Measurements from ENCODE around the gene ADA. TPM values are rescaled to one million over a fixed set of nuclear protein-coding genes. Genes with fewer than 3 reads are reported as not detected.
A peak's percentile ranks its signal among the peaks of the same experiment; 100 is the strongest.

ADA gene
- total and polyA plus RNA-seq, 2 of the 4 experiments (the other 2 are of a cell fraction): 8.1 to 11.0 TPM

DNA sequence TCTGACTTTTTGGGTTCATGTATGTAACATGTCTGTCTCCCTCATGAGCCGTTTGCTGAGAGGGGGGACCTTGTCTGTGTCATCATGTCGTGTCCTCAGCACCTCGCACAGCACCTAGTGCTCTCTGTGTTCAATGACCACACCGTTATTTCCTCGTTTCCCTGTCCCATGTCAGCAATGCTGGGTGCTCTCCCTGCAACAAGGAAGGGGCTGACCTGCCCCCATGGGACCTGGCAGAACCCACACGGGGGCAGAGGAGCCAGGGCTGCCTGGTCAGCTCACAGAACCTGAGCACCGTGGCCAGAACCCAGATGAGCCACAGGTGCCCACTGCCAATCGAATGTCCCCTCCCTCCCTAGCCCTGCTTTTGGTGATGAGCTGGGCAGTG lies 7.3 kb downstream of the ADA start:
- H3K14ac ChIP-seq (replicated peaks; ENCODE audit: low read depth, low read length): peak overlapping the region; percentile 64
- H3K9ac ChIP-seq (ENCODE audit: low read depth, low read length): no peak overlapping the region
- no peaks in the 10 kb centered on the region for H4K20me1 ChIP-seq (ENCODE audit: insufficient read depth, low read length)
- H3K4me1 ChIP-seq (ENCODE audit: control insufficient read depth, insufficient read depth, low read length): peaks cover 28% of the 10 kb centered on the region
- H3K9me3 ChIP-seq (ENCODE audit: control insufficient read depth, insufficient read depth, low read length): peaks cover 4% of the 10 kb centered on the region
- dilution Hi-C loops (cut with HindIII; ENCODE audit: low sequenced_read_pairs, unreplicated experiment): no loop called here
- ChIA-PET POLR2A (ENCODE audit: unreplicated experiment) (no interaction called here), CTCF (interaction anchor here (1.1 kb wide), 1 partner anchor 61 kb away, joined by 3 read pairs; no protein-coding TSS in a partner anchor)
- H2BK120ac ChIP-seq (ENCODE audit: low read depth, low read length): peak overlapping the region; percentile 68
- peak overlapping the region; percentile 64; a peak in 2 of 4 replicates for H4K8ac ChIP-seq (ENCODE audit: low read depth in 2 of 2, low read length in 2 of 2)
- peak overlapping the region; percentile 63 for H3K4ac ChIP-seq (ENCODE audit: low read depth, low read length)
- no peak overlapping the region for H2AK9ac ChIP-seq (replicated peaks; ENCODE audit: low read depth, low read length, poor library complexity)
- BruUV-seq (replicated peaks): no TSS peak
- peak overlapping the region; percentile 9; the same call in 1 of the 3 replicates for H2BK15ac ChIP-seq (ENCODE audit: low read depth, low read length)
- peak overlapping the region; percentile 28; the same call in 1 of the 2 replicates for H4K5ac ChIP-seq (ENCODE audit: low read depth, low read length)
- ATAC-seq (ENCODE audit: low read depth) (no peak), DNase-seq (no peak)
- H4K91ac ChIP-seq (ENCODE audit: insufficient read depth, low read depth, low read length): peak overlapping the region; percentile 60
- H3K79me1 ChIP-seq (ENCODE audit: low read depth in 1 of 2, low read length in 2 of 2): peaks cover 3 to 11% of the 10 kb centered on the region in 2 experiments; a peak in 2 of 4 replicates
- H3K27me3 ChIP-seq (ENCODE audit: control insufficient read depth, insufficient read depth, low read length): no peaks in the 10 kb centered on the region
- TF ChIP-seq CHD1 (IDR thresholded peaks at IDR 0.05; ENCODE audit: low read depth, low read length) (no peak), RAD21 (IDR thresholded peaks at IDR 0.05; ENCODE audit: low read length) (no peak), POLR2A (IDR thresholded peaks at IDR 0.05; ENCODE audit: low read depth, low read length) (no peak), MAFK (IDR thresholded peaks at IDR 0.05; ENCODE audit: low read depth, low read length) (no peak)
- no peak overlapping the region for H3K56ac ChIP-seq (ENCODE audit: extremely low read depth, insufficient read depth, low read length)
- no peak overlapping the region for H3K4me2 ChIP-seq (ENCODE audit: low read depth, low read length)
- no peak overlapping the region for H3K18ac ChIP-seq (ENCODE audit: low read depth, low read length)
- no peak overlapping the region for H3K4me3 ChIP-seq (ENCODE audit: insufficient read depth, low read depth, low read length)
- H3K27ac ChIP-seq (ENCODE audit: insufficient read depth, low read length): no peak overlapping the region
- peak overlapping the region; percentile 94 for H2AK5ac ChIP-seq (ENCODE audit: low read depth, low read length)
- H3K9me1 ChIP-seq (ENCODE audit: insufficient read depth, low read length): peaks cover 16% of the 10 kb centered on the region; the same call in 1 of the 2 replicates
- peak overlapping the region; percentile 81; the same call in 1 of the 2 replicates for H2BK20ac ChIP-seq (ENCODE audit: low read depth, low read length)
- H3K36me3 ChIP-seq (ENCODE audit: control insufficient read depth, insufficient read depth, low read length): no peaks in the 10 kb centered on the region
- in situ Hi-C loops (cut with MboI; ENCODE audit: low sequenced_read_pairs): no loop called here
- 0 out of 2 replicates have a peak overlapping the region, but pooled peaks have one; percentile 65 for H3K23ac ChIP-seq (ENCODE audit: low read depth, low read length)
- peak overlapping the region; percentile 86 for H2AFZ ChIP-seq (replicated peaks; ENCODE audit: low read length, poor library complexity)
- peak overlapping the region; percentile 8 for H2BK5ac ChIP-seq (ENCODE audit: low read depth, low read length, poor library complexity, severe bottlenecking)
- 93% methylated on average over 3 of the region's 8 CpGs; no CpG with 5 or more reads in 1 of the 2 experiments for WGBS, 2 experiments (ENCODE audit: extremely low coverage in 2 of 2, insufficient read length in 1 of 2)
- intact Hi-C loops (cut with micrococcal nuclease): no loop called here
